Upper lobe of left lung (tissue), 6 donors: ENCODE results near the gene MX2. TPM values are rescaled to one million over a fixed set of nuclear protein-coding genes. Genes with fewer than 3 reads are reported as not detected.

Source experiments
- ATAC-seq, 2 donors: fragments of 200-7000 bp; cut with Tn5 transposase; one replicate each; pipeline ENCODE4 v1.9.1; 2022; ENCODE audit warnings: mild to moderate bottlenecking in 2 of 2, moderate library complexity in 2 of 2; ENCODE audit not compliant: low FRiP score in 2 of 2
- DNase-seq, 2 donors: peaks; one replicate each; pipeline ENCODE4 v3.0.0-alpha.2; 2019 to 2020
- H3K27ac ChIP-seq, 4 donors: fragments of 200-600 bp; sonication (generic); one replicate each; pipeline ENCODE4 v1.5.1; 2016 to 2019
- H3K27me3 ChIP-seq, 4 donors: fragments of 200-600 bp; sonication (generic); one replicate each; pipeline ENCODE4 v1.5.1; 2017 to 2019
- H3K36me3 ChIP-seq, 4 donors: fragments of 200-600 bp; sonication (generic); one replicate each; pipeline ENCODE4 v1.5.1; 2016 to 2019
- H3K4me1 ChIP-seq, 4 donors: fragments of 200-600 bp; sonication (generic); one replicate each; pipeline ENCODE4 v1.5.1; 2018 to 2019
- H3K4me3 ChIP-seq, 4 donors: fragments of 200-600 bp; sonication (generic); one replicate each; pipeline ENCODE4 v1.5.1; 2017 to 2019; ENCODE audit warnings: mild to moderate bottlenecking in 2 of 4, moderate library complexity in 1 of 4
- H3K9me3 ChIP-seq, 4 donors: fragments of 200-600 bp; sonication (generic); one replicate each; pipeline ENCODE4 v1.5.1; 2018 to 2019
- EP300 ChIP-seq, 4 donors: sonication (generic); formaldehyde crosslinking; IDR thresholded peaks; one replicate each; pipeline ENCODE4 v1.5.1; 2017; ENCODE audit warnings: antibody characterized with exemption in 4 of 4, control low read depth in 2 of 4
- POLR2A ChIP-seq, 4 donors: fragments of 450-650 bp; IDR thresholded peaks; one replicate each; pipeline ENCODE4 v1.5.1; 2016 to 2017; ENCODE audit warnings: antibody characterized with exemption in 4 of 4, mild to moderate bottlenecking in 2 of 4
- POLR2AphosphoS5 ChIP-seq, 2 donors: sonication (generic); formaldehyde crosslinking; IDR thresholded peaks; one replicate each; pipeline ENCODE4 v1.5.1; 2017; ENCODE audit warnings: antibody characterized with exemption in 2 of 2
- WGBS, 2 donors: methylation state at CpG; one replicate each; pipeline ENCODE4 v1.1.5; 2017 to 2018; 5-methylcytosine and 5-hydroxymethylcytosine counted together
- total RNA-seq, 6 donors: library from RNA; depleted of rRNA in 4 of 6; stranded (reverse); fragments of >200 nt in 4 of 6; gene quantifications; one replicate each; pipeline versions ENCODE4 v1.1.0 to v1.2.1, GENCODE V29; 2016 to 2021
- TF ChIP-seq, protein P1 (sequence below), 6 experiments: fragments of 450-650 bp in 4 of 6; fragments of 200-600 bp in 2 of 6; sonication (generic) in 2 of 6; IDR thresholded peaks; one replicate each; pipeline ENCODE4 v1.5.1; 2016 to 2019; ENCODE audit warnings: antibody characterized with exemption in 6 of 6
- donor health status: DM: no; HTN: no; CAD: no; lungs with moderate emphysema.
- donor health status: DM: no; HTN: yes; CAD: no; lungs with severe emphysema.

MX2 gene
- total RNA-seq, 6 donors from 2014 or later: 5.8 to 37.2 (median 25.8) TPM

DNA sequence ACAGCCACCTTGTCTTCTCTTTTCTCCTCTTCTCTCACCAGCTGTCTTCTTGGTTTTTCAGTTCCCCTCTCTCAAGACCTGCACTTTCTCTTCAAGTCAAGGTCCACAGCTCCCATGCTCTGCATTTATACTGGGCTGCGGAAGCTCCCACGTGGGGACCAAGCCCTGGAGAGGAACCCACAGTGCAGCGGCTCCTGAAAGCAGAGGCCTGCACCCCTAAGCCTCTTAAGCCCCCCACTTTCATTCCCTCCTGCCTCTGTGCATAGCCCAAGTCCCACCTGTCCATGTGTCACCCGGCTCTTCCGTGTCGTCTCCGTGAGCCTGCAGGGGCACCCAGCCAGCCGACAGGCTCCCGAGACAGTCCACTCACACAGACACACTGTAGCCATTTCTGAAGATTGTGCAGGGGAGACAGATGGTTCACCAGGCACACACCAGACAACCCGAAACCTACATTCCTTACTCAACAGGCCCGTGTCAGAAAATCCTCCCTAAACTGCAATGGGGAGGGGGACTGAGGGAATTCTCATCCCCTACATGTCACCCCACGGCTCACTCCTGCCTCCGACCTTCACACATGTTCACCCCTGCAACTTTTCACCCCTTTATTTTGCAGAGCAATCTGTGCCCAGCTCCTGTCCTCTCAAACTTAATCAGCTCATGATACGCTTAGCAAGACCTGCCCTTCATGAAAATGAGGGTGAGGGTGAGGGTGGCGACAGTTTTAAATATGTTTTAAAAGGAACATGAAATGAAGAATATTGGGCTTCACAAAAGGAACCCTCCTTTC, 6.3 kb downstream of the MX2 start:
- Histone ChIP-seq H3K36me3 (no peaks in the 10 kb centered on the region), H3K4me1 (peaks cover 4 to 33% (median 12%) of the 10 kb centered on the region in 4 donors), H3K27me3 (no peaks in the 10 kb centered on the region), H3K4me3 (no peak overlapping the region), H3K9me3 (no peaks in the 10 kb centered on the region), H3K27ac (no peak overlapping the region)
- ATAC-seq (no peak), DNase-seq (peak in 1 of 2 donors; percentile 17)
- 82 to 91% methylated on average over 15 of the region's 15 CpGs for WGBS, 2 donors
- no peak for TF ChIP-seq POLR2A (IDR thresholded peaks at IDR 0.05)
- TF ChIP-seq POLR2AphosphoS5 (IDR thresholded peaks at IDR 0.05): no peak
- TF ChIP-seq, protein P1, sequence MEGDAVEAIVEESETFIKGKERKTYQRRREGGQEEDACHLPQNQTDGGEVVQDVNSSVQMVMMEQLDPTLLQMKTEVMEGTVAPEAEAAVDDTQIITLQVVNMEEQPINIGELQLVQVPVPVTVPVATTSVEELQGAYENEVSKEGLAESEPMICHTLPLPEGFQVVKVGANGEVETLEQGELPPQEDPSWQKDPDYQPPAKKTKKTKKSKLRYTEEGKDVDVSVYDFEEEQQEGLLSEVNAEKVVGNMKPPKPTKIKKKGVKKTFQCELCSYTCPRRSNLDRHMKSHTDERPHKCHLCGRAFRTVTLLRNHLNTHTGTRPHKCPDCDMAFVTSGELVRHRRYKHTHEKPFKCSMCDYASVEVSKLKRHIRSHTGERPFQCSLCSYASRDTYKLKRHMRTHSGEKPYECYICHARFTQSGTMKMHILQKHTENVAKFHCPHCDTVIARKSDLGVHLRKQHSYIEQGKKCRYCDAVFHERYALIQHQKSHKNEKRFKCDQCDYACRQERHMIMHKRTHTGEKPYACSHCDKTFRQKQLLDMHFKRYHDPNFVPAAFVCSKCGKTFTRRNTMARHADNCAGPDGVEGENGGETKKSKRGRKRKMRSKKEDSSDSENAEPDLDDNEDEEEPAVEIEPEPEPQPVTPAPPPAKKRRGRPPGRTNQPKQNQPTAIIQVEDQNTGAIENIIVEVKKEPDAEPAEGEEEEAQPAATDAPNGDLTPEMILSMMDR (IDR thresholded peaks at IDR 0.05): no peak
- no peak for TF ChIP-seq EP300 (IDR thresholded peaks at IDR 0.05)

DNA sequence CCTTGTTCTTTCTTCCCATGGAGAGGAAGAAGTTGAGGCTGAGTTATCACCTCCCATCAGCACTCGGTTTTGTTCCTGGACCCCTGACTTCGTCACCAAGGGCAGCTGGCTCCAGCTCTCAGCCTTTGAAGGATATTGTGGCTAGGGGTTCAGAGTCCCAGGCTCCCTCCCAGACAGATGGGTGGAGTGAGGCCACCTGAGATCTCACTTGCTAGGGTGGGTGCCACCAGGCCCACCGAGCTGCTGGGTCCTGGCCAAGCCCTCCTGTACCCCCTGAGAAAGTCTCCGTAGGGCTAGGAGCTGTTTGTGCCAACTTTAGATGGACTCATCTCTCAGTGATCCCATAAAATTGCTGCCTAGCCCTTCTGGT, 6.9 kb downstream of the MX2 start:
- 63 to 66% methylated on average over 4 of the region's 4 CpGs for WGBS, 2 donors
- peak overlapping the region in 2 of 4 donors; percentile 46 for H3K4me3 ChIP-seq

DNA sequence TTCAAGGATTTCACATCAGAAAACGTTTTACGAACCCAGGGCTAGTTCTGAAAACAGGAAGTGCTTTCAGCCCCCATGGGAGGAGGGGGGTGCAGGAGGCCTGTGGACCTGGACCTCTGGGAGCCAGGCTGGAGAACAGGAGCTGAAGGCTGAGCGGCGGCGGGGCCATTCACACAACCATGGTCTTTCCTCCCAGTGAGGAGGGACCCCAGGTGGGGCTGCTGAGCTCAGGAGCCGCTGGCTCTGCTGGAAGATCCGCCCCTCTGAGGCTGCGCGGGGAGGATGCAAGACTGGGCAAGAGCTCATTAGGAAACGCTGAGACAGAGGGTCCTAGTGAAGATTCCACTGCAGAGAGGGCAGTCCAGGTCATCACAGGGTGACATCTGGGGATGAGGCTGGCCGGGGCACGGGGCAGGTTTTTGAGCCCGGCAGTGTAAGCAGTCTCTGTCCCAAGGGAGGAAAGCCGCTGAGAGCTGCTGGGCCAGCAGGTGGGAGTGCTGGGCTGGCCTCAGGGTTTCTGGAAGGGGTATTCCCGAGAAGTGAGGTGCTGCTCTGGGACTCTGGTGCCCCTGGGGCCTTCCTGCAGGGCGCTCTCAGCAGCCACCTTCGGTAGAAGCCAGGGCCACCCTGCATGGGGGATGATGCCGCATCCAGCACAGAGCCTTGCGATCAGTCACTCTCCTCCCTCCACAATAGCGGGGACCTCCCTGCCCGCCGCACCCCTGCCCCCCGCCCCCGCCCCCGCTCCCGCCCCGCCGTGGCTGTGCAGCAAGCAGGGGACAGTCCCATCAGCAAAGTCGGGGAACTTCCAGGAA, 7.5 kb downstream of the MX2 start:
- peak; percentile 44 to 65 for DNase-seq
- peak overlapping the region in 3 of 4 donors; percentile 52 to 81 (median 77) for H3K27ac ChIP-seq
- WGBS, 2 donors: 27 to 38% methylated on average over 18 to 29 of the region's 29 CpGs
- H3K4me1 ChIP-seq: peaks cover 4 to 27% (median 7%) of the 10 kb centered on the region in 4 donors
- H3K9me3 ChIP-seq: no peaks in the 10 kb centered on the region
- peak overlapping the region in 3 of 4 donors; percentile 26 to 46 (median 46) for H3K4me3 ChIP-seq
- no peaks in the 10 kb centered on the region for H3K36me3 ChIP-seq
- peak in 1 of 2 donors; percentile 25 for ATAC-seq
- TF ChIP-seq, protein P1 (IDR thresholded peaks at IDR 0.05): peak in 3 of 6 experiments; percentile 11 to 28 (median 23)
- no peak for TF ChIP-seq POLR2A (IDR thresholded peaks at IDR 0.05)
- H3K27me3 ChIP-seq: no peaks in the 10 kb centered on the region

More for the DNA sequence above, 6.9 kb downstream of the MX2 start:
- Histone ChIP-seq H3K27me3 (no peaks in the 10 kb centered on the region), H3K9me3 (no peaks in the 10 kb centered on the region), H3K27ac (peak overlapping the region in 2 of 4 donors; percentile 77 to 81), H3K36me3 (no peaks in the 10 kb centered on the region), H3K4me1 (peaks cover 4 to 28% (median 7%) of the 10 kb centered on the region in 4 donors)
- DNase-seq (peak in 1 of 2 donors; percentile 14), ATAC-seq (no peak)
- TF ChIP-seq EP300 (IDR thresholded peaks at IDR 0.05) (no peak), POLR2AphosphoS5 (IDR thresholded peaks at IDR 0.05) (no peak), POLR2A (IDR thresholded peaks at IDR 0.05) (no peak)
- TF ChIP-seq, protein P1 (IDR thresholded peaks at IDR 0.05): no peak

DNA sequence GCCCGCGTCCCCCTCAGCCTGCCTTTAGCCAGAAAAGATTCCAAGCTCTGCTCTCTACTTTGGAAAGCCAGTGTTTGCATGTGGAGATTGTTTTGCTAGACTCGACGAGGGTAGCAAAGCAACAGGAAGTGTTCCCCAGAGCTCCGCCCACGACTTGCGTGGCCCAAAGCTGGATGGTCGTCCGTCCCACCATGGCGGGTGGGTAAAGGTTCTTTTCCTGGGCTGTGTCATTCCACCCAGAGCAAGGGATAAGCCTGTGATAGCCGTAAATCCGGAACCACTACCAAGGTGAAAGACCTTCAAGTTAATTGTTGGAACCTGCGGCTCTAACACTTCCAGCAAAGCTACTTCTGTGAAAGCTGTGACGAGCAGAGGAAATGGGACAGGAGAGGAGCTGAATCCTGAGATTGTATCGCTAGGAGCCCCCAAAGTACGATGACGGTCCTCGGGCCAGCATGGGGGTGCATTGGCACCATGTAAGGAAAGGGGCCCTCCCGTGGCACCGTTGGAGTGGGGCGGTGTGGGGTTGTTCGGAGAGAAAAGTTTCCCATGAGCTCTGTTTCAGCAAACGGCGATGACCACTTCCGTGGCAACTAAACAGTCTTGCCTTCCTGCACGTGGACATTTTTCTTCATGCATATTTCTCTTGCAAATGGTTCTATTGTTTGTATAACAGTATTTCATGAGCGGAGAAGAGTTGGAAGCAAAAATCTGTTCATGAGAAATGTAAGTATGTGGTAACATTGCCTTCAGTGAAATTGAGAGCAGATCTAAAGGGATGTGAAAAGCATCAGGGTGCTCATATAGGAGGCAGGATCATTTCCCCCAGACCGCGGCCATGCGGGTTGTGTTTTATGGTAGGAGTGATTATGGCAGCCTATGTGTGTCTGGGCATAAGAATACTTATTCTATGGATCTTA, 8.4 kb downstream of the MX2 start:
- Histone ChIP-seq H3K27ac (peak overlapping the region in 3 of 4 donors; percentile 52 to 81 (median 77)), H3K4me3 (peak overlapping the region in 3 of 4 donors; percentile 26 to 46 (median 46)), H3K9me3 (no peaks in the 10 kb centered on the region), H3K36me3 (no peaks in the 10 kb centered on the region), H3K27me3 (no peaks in the 10 kb centered on the region), H3K4me1 (peaks cover 4 to 27% (median 7%) of the 10 kb centered on the region in 4 donors)
- DNase-seq (peak in 1 of 2 donors; percentile 32), ATAC-seq (peak in 1 of 2 donors; percentile 27)
- WGBS, 2 donors: 80 to 87% methylated on average over 19 to 27 of the region's 30 CpGs
- TF ChIP-seq POLR2AphosphoS5 (IDR thresholded peaks at IDR 0.05) (no peak), POLR2A (IDR thresholded peaks at IDR 0.05) (no peak), EP300 (IDR thresholded peaks at IDR 0.05) (no peak)
- TF ChIP-seq, protein P1 (IDR thresholded peaks at IDR 0.05): no peak
